Activated T-helper 2 cell treated with anti-CD3 and anti-CD28 coated beads, Interferon-gamma antibody, Interleukin-2, Interleukin-4, amounts not matched to agents 10 μg/mL and 5 μg/mL and 100 μg/mL, durations not matched to agents 14 hours and 24 hours and 36 hours (primary cell): Measurements from ENCODE around the gene POLD1. TPM values are rescaled to one million over a fixed set of nuclear protein-coding genes. Genes with fewer than 3 reads are reported as not detected.
"Not testable (repeated sequence)": the region's sequence is repeated elsewhere in the genome, so short reads cannot be mapped to it uniquely, and the experiment has no call there.

Source experiments
- DNase-seq: peaks from one replicate; pipeline ENCODE4 v3.0.0; 2021; ENCODE audit warnings: low spot score
- H3K27ac Mint-ChIP-seq: one replicate; pipeline ENCODE4 v1.8.0; 2021; ENCODE audit warnings: mixed read lengths
- H3K27me3 Mint-ChIP-seq: one replicate; pipeline ENCODE4 v1.8.0; 2021; ENCODE audit warnings: low read depth, mixed read lengths
- H3K36me3 Mint-ChIP-seq: one replicate; pipeline ENCODE4 v1.8.0; 2021; ENCODE audit warnings: low read depth, mixed read lengths
- H3K4me1 Mint-ChIP-seq: one replicate; pipeline ENCODE4 v1.8.0; 2021; ENCODE audit warnings: low read depth, mixed read lengths
- H3K4me3 Mint-ChIP-seq: one replicate; pipeline ENCODE4 v1.8.0; 2021; ENCODE audit warnings: low read depth, mild to moderate bottlenecking, moderate library complexity, mixed read lengths
- H3K9me3 Mint-ChIP-seq: one replicate; pipeline ENCODE4 v1.8.0; 2021; ENCODE audit warnings: mixed read lengths
- intact Hi-C: fragments of 100-400 bp; cut with micrococcal nuclease; formaldehyde crosslinking; loops from one replicate; pipeline ENCODE4 v1.15.1; 2023
- total RNA-seq: library from RNA; stranded (reverse); gene quantifications from 2 replicates; pipeline ENCODE4 v1.2.3, GENCODE V29; 2022

Gene POLD1
- 153 and 162 TPM in 2 replicates for total RNA-seq

DNA sequence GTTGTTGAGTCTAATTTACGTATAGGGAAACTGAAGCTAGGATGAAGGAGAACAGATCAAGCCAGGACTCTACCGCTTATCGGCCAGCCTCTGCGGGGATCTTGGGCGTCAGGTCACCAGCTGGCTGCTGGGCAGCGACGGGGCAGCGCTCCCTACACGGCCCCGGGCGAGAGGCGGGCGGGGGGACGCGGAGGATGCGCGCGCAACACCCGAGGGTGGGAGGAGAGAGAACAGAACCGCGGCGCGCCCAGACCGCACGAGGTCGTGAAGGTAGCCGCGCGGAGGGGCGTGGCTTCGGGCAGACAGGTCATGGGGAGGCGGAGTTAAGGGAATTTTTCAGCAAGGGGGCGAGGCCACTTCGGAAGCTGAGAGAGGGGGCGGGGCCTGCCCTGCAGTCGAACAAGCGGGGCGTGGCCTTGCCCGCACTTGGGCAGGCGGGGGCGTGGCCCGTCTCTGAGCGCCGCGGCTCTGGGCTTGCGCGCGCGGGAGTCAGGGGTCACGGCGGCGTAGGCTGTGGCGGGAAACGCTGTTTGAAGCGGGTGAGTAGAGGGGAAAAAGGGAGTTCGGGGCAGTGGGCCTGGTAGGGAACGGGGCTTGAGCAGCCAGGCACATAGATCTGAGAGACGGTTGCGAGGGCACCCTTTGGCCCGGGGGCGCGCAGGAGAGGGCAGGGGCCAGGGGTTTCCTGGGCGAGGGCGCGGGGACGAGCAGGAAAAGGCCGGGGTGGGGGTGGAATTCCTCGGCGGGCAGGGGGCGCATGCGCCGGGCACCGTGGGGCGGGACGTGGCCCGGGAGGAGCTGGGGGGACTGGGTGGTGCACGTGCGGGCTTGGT lies at the start of gene POLD1:
Gene POLD1 (plus strand): TSS at position 496 of the 833 bp plus-strand sequence. CDS start 14,505 bp downstream, outside the sequence.
- DNase-seq: peak; percentile 99
- H3K9me3 Mint-ChIP-seq: no peaks in the 10 kb centered on the region
- H3K4me3 Mint-ChIP-seq: peak within 1 kb of the TSS; percentile 99
- H3K36me3 Mint-ChIP-seq: peaks cover 51% of the 10 kb centered on the region
- no peaks in the 10 kb centered on the region for H3K27me3 Mint-ChIP-seq
- H3K27ac Mint-ChIP-seq: peak within 1 kb of the TSS; percentile 96
- peaks cover 28% of the 10 kb centered on the region for H3K4me1 Mint-ChIP-seq
- intact Hi-C loops: loop anchor here (1.0 to 2.0 kb wide), 3 partner anchors 8 to 127 kb away; partner anchors contain the start of genes JOSD2 and NR1H2

DNA sequence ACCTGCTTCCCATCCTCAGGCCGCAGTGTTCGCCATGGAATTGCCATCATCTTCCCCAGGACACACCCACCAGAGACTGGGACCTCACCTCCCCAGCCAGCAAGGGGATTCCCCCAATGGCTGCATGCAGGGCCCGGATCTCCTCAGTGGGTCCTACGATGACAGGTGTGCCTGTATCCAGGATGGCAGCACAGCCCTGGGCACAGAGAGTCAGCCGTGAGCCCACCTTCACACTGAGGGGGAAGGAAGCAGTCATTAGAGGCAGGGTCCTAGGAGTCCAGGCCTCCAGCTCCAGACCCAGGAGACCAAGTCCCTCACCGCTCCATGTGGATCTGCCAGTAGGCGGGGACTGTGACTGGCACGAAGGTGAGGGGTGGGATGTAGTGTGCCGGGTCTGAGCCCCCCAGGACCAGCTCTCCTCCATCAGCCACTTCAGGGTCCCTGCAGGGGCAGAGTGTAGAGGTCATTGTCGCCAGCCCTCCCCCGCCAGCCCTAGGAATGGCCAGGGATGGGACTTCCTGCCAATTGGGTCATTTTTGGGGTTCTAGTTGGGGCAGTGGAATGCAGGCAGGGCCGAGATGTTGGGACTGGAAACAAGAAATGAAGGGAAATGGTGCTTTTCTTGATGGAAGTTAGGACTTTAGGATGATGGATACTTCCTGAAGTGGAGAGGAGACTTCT lies 49.3 kb upstream of the POLD1 start:
- H3K9me3 Mint-ChIP-seq: no peaks in the 10 kb centered on the region
- no peak for DNase-seq
- H3K27me3 Mint-ChIP-seq: no peaks in the 10 kb centered on the region
- peaks cover 42% of the 10 kb centered on the region for H3K4me1 Mint-ChIP-seq
- H3K36me3 Mint-ChIP-seq: peaks cover 5% of the 10 kb centered on the region
- peak overlapping the region; percentile 53 for H3K4me3 Mint-ChIP-seq
- H3K27ac Mint-ChIP-seq: peak overlapping the region; percentile 11
- intact Hi-C loops: loop anchor here (5.0 kb wide), 1 partner anchor 42 kb away; the partner anchor contains the start of gene NR1H2

DNA sequence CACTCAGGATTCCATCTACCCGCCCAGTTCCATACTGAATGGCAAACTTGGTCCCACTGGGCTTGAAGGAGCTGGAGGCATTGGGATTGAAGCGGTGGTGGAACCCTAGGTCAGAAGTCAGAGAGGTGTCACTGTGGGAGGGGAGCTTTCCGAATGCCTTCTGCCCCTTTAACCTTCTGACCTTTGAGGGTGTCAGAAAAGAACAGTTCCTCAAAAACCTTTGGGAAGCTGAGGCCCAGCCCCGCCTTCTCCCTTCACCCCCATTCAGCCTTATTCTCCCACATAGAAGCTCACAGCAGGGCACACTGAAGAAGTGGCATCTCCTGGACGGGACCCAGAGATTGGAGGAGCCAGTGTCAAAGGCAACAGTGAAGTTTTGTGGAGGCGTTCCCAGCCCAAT lies 47.1 kb upstream of the POLD1 start:
- H3K27ac Mint-ChIP-seq, H3K9me3 Mint-ChIP-seq, intact Hi-C loops, H3K4me3 Mint-ChIP-seq, DNase-seq, H3K27me3 Mint-ChIP-seq: not testable (repeated sequence)
- peaks cover 11% of the 10 kb centered on the region for H3K36me3 Mint-ChIP-seq
- H3K4me1 Mint-ChIP-seq: peaks cover 29% of the 10 kb centered on the region

DNA sequence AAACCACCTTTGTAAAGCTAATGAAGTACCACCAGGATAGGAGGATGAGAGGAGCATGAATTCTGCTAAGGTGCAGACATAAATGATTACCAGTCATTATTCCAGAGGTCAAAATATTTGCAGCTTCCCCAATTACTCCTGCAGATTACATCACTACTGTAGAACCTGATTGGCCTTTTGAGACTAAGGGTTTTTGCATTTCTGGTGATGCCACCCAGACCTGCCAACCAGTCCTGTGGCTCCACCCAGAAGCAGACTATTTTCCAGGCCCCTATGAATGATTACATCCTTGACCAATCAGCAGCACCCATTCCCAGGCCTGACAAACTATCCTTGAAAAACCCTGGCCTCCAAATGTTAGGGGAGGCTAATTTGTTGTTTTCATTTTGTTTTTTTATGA lies 43.8 kb upstream of the POLD1 start:
- DNase-seq: no peak
- H3K36me3 Mint-ChIP-seq: peaks cover 26% of the 10 kb centered on the region
- H3K4me3 Mint-ChIP-seq: no peak overlapping the region
- intact Hi-C loops: no loop called here
- H3K4me1 Mint-ChIP-seq: peaks cover 13% of the 10 kb centered on the region
- no peak overlapping the region for H3K27ac Mint-ChIP-seq
- H3K27me3 Mint-ChIP-seq: no peaks in the 10 kb centered on the region
- H3K9me3 Mint-ChIP-seq: peaks cover 10% of the 10 kb centered on the region

DNA sequence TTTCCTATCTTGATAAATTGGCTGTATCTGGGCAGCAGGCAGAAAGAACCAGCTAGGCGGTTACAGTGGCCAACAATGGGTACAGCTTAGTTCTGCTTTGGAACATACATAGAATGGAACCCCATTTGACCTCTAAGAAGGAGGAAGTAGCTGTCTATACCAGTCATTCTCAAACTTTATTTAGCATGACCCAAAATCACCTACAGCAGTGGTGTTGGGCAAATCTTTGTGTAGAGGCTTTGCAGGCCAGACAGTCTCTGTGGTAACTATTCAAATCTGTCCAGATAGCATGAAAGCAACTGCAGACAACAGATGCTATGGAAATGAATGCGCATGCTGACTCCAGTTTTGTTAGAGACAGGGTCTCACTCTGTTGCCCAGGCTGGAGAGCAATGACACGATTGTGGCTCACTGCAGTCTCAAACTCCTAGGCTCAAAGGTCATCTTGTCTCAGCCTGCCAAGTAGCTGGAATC lies 43.0 kb upstream of the POLD1 start:
- peaks cover 29% of the 10 kb centered on the region for H3K36me3 Mint-ChIP-seq
- H3K9me3 Mint-ChIP-seq: peaks cover 12% of the 10 kb centered on the region

DNA sequence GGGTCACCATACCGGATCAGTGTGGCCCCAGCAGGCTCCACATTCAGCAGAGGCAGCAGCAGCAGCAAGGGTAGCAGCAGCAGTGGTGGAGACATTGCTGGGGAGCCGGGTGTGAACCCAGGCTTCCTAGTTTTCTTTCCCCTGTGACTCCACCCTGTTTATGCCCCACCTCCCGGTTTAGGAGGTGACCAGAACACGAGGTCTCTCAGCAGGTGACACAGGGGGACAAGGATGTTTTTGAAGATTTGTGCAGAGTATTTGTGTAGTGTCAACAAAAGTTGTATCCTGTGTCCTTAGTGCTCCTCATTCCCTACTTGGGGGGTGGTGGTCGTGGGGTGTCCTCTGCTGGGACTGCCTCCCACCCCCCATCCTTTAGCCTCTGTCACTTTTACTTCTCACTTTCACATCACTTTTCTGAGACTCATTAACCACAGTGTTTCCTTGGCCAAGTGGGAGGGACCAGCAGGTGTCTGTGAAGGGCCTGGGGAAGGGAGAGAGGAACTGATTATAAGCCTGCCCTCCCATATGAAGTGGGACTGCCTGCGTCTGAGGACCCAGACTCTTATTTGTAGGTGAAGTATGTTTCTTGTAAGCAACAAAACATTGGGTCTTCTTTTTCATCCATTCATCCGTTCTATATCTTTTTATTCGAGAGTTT lies 39.4 kb upstream of the POLD1 start:
- intact Hi-C loops: no loop called here
- H3K4me3 Mint-ChIP-seq: no peak overlapping the region
- DNase-seq: no peak
- H3K36me3 Mint-ChIP-seq: peaks cover 30% of the 10 kb centered on the region
- no peaks in the 10 kb centered on the region for H3K27me3 Mint-ChIP-seq
- peaks cover 14% of the 10 kb centered on the region for H3K9me3 Mint-ChIP-seq
- H3K4me1 Mint-ChIP-seq: peaks cover 31% of the 10 kb centered on the region
- no peak overlapping the region for H3K27ac Mint-ChIP-seq

More for the DNA sequence above, 43.0 kb upstream of the POLD1 start:
- Mint-ChIP-seq H3K27me3 (no peaks in the 10 kb centered on the region), H3K4me1 (peaks cover 8% of the 10 kb centered on the region), H3K4me3 (no peak overlapping the region), H3K27ac (no peak overlapping the region)
- intact Hi-C loops: no loop called here
- no peak for DNase-seq

DNA sequence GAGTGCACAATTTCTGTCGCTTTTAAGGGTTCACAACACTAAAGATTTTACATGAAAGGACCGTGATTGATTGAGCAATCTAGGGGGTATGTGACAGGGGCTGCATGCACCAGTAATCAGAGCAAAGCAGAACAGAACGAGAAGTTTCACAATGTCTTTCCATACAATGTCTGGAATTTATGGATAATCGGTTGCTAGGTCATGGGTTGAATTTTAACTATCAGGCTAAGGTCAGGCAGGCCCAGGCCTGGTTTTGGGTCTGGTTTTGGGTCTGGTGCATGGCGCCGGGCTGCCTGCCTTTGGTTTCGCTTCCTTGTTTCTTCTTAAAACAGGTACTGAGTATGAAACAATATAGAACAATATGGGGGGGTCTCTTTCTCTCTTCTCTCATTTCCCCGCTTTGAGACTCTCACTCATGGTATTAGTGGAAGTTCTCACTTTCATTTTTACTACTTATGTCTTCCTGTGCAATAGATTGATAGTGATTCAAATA lies 37.0 kb upstream of the POLD1 start:
- Mint-ChIP-seq H3K27ac (peak overlapping the region; percentile 90), H3K4me3 (peak overlapping the region; percentile 60), H3K9me3 (peaks cover 14% of the 10 kb centered on the region), H3K4me1 (peaks cover 31% of the 10 kb centered on the region), H3K36me3 (peaks cover 24% of the 10 kb centered on the region)
- H3K27me3 Mint-ChIP-seq, DNase-seq: not testable (repeated sequence)
- intact Hi-C loops: loop anchor here (2.0 kb wide), 1 partner anchor 16 kb away; no protein-coding TSS in a partner anchor

DNA sequence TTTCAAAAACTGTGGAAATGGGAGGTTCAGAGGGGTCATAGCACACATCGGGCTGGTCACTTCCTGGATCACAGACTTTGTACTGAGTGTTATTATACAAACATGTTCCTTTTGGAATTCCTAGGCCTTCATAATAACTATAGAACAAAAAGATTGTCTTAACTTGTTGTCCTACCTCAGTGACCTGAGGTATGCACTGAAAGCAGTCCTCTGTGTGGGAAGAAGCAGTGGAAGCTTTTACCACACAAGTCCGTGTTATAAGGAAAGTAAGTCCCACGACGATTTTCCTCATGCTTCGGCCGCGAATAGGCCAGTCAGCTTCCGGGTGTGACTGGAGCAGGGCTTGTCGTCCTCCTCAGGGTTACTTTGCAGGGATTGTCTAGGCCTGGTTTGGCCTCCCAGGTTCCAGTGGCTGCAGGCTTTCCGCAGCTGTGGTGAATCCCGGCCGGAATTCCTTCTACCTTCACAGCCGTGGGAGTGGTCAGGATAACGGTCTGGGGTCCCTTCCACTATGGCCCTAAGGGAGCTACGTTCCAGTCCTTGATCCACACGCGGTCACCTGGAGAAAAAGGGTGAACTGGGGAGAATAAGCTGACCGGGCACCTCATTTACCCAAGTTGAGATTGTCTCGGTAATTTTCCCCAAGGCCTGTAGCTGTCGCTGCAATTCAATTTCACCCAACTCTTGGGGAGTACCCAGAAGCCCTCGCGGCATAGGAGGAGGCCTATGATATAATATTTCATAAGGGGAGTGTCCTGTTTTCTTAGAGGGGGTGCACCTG lies 34.7 kb upstream of the POLD1 start:
- no peak overlapping the region for H3K27ac Mint-ChIP-seq

DNA sequence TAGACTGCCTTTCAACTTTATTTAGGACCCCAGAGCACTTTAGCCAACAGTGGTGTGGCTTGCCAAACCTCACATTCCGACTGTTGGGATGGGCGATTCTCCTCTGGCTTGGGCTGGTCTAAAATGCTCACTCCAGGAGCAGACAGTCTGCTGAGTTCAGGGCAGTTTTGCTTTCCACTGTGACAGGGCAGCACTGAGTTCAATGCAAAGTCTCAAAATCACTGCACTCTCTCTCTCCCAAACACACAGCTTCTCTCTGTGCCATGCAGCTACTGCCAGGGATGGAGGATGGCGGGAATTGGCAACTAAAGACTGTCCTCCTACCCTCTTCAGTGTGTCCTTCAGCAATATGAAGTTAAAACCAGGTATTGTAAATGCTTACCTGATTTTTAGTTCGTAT lies 31.9 kb upstream of the POLD1 start:
- intact Hi-C loops: no loop called here
- no peak for DNase-seq
- H3K4me1 Mint-ChIP-seq: peaks cover 17% of the 10 kb centered on the region
- no peak overlapping the region for H3K4me3 Mint-ChIP-seq
- H3K9me3 Mint-ChIP-seq: no peaks in the 10 kb centered on the region
- peaks cover 2% of the 10 kb centered on the region for H3K36me3 Mint-ChIP-seq
- H3K27me3 Mint-ChIP-seq: no peaks in the 10 kb centered on the region
- H3K27ac Mint-ChIP-seq: no peak overlapping the region

More for the DNA sequence above, 34.7 kb upstream of the POLD1 start:
- intact Hi-C loops: no loop called here
- no peak for DNase-seq
- H3K9me3 Mint-ChIP-seq: peaks cover 11% of the 10 kb centered on the region
- no peaks in the 10 kb centered on the region for H3K27me3 Mint-ChIP-seq
- peaks cover 16% of the 10 kb centered on the region for H3K36me3 Mint-ChIP-seq
- H3K4me3 Mint-ChIP-seq: no peak overlapping the region
- peaks cover 29% of the 10 kb centered on the region for H3K4me1 Mint-ChIP-seq

DNA sequence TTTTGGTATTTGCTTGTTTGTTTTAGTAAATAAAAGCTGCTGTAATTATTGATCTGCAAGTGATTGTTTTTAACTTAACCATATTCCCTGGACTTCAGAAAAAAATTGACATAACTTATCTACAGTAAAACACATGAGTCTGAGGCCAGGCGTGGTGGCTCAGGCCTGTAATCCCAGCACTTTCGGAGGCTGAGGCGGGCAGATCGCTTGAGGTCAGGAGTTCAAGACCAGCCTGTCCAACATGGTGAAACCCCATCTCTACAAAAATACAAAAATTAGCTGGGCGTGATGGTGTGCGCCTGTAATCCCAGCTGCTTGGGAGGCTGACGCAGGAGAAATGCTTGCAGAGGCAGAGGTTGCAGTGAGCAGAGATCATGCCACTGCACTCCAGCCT lies 30.7 kb upstream of the POLD1 start:
- H3K27me3 Mint-ChIP-seq, intact Hi-C loops, H3K9me3 Mint-ChIP-seq, H3K4me3 Mint-ChIP-seq, H3K36me3 Mint-ChIP-seq, DNase-seq, H3K27ac Mint-ChIP-seq: not testable (repeated sequence)
- H3K4me1 Mint-ChIP-seq: peaks cover 11% of the 10 kb centered on the region

DNA sequence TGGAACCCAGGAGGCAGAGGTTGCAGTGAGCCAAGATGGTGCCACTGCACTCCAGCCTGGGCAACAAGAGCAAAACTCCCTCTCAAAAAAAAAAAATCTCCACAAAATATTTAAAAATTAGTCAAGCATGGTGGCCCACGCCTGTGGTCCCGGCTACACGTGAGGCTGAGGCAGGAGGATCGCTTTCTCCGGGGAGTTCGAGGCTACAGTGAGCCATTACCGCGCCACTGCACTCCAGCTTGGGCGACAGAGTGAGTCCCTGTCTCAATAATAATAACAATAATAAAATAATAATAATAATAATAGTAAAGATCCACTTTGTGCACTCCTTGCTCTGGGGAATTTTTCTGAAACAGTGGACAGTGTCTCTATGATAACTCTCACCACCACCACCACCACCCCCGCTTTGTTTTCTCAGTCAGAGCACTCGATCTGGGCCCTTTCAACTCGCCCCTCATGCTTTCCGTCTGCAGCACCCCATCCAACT lies 27.4 kb upstream of the POLD1 start:
- Mint-ChIP-seq H3K4me3 (no peak overlapping the region), H3K9me3 (no peaks in the 10 kb centered on the region), H3K27ac (peak overlapping the region; percentile 99), H3K27me3 (no peaks in the 10 kb centered on the region), H3K36me3 (peaks cover 23% of the 10 kb centered on the region), H3K4me1 (peaks cover 35% of the 10 kb centered on the region)
- intact Hi-C loops: loop anchor here (1.0 to 5.0 kb wide), 5 partner anchors 58 to 426 kb away; partner anchors contain the start of genes EMC10, GARIN5A and JOSD2
- DNase-seq: no peak
